ENCODE data around the gene PRKCQ.
A peak's percentile ranks its signal among the peaks of the same experiment; 100 is the strongest.

PRKCQ gene

DNA sequence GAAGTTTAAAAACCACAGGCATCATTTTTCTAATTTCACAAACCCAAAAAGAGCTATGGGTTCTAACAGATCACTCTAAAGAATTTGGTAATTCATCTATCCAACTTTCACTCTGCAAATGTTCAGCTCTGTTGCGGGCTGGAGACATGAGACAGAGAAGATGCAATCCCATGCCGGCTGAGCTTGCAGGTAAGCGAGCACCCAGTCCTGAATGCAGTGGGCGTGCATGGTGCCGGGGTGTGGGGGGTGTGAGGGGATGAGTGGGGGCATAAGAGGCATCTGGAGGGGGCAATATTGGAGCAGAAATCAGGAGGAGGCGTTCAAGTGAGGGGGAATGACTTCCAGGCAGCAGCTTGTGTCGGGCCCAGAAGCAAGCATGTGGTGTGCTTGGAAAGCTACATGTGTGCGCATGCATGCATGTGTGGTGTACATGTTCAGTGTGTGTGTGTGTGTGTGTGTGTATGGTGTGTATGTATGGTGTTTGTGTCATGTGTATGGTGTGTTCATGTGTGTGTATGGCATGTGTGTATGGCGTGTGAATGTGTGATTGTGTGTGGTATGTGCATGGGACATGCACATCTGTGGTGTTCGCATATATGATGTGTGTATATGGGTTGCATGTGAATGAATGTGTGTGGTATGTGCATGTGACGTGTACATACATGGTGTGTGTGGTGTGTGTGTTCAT is 172.9 kb downstream of the PRKCQ start:
- Histone ChIP-seq H3K79me2 (ENCODE audit: insufficient read depth, low read length) (no peaks in the 10 kb centered on the region), H3K4me3 (ENCODE audit: insufficient read depth, low read length, poor library complexity, severe bottlenecking) (no peak overlapping the region), H4K20me1 (ENCODE audit: low read depth, low read length) (no peaks in the 10 kb centered on the region), H3K9me3 (ENCODE audit: insufficient read depth, low read length) (no peaks in the 10 kb centered on the region), H2AFZ (ENCODE audit: low read depth, low read length, severe bottlenecking) (no peak overlapping the region), H3K4me2 (ENCODE audit: low read depth, low read length, poor library complexity, severe bottlenecking) (no peak overlapping the region), H3K27ac (ENCODE audit: low read depth, low read length) (no peak overlapping the region), H3K9ac (ENCODE audit: low read length) (no peak overlapping the region), H3K9me2 (replicated peaks; ENCODE audit: insufficient read depth, low read length) (no peaks in the 10 kb centered on the region), H3F3A (ENCODE audit: insufficient read depth) (no peaks in the 10 kb centered on the region), H3K27me3 (ENCODE audit: low read length) (no peaks in the 10 kb centered on the region), H3K36me3 (ENCODE audit: low read length) (no peaks in the 10 kb centered on the region)
- TF ChIP-seq EZH2phosphoT487 (conservative IDR thresholded peaks at IDR 0.05; ENCODE audit: low read length): no peak
- TF ChIP-seq, protein P1, sequence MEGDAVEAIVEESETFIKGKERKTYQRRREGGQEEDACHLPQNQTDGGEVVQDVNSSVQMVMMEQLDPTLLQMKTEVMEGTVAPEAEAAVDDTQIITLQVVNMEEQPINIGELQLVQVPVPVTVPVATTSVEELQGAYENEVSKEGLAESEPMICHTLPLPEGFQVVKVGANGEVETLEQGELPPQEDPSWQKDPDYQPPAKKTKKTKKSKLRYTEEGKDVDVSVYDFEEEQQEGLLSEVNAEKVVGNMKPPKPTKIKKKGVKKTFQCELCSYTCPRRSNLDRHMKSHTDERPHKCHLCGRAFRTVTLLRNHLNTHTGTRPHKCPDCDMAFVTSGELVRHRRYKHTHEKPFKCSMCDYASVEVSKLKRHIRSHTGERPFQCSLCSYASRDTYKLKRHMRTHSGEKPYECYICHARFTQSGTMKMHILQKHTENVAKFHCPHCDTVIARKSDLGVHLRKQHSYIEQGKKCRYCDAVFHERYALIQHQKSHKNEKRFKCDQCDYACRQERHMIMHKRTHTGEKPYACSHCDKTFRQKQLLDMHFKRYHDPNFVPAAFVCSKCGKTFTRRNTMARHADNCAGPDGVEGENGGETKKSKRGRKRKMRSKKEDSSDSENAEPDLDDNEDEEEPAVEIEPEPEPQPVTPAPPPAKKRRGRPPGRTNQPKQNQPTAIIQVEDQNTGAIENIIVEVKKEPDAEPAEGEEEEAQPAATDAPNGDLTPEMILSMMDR (IDR thresholded peaks at IDR 0.05; ENCODE audit: insufficient read depth, low read length, poor library complexity, severe bottlenecking): no peak

DNA sequence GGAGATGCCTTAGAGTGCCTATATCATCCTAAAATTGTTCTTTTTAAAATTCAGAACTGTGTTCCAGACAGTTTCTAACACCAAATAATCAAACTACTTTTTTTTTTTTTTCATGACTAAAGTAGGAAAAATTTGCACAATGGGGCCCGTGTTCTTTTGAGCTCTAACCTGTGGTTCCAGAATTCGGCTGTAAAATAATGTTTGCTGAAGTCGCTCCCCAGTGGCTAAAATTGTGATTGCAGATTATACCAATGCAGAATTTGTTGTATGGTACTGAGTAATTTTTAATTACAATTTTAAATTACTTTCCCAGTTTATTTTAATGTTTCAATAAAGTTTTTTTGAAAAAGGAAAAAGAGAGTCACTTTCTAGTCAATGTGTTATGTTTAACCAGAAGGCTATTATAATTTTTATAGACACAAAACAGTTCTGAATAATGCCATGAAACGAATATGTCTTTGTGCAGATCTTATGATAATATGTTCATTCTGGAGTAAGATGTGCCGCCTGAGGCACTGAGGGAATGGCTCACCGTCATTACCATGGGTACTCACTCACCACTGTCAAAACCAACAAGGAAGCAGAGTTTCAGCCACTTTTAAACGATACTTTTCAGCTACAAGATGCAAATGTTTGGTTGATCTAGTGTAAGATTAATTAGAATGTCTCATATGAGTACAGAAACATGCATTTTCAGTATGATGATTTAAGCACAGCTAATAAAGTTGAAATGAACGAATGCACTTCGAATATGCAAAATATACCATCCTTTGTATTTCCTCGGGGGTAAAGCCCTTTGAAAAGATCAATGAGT is 173.6 kb downstream of the PRKCQ start:
- no peaks in the 10 kb centered on the region for H3K9me2 ChIP-seq (replicated peaks; ENCODE audit: insufficient read depth, low read length)
- H3K36me3 ChIP-seq (ENCODE audit: low read length): no peaks in the 10 kb centered on the region
- no peak overlapping the region for H3K27ac ChIP-seq (ENCODE audit: low read depth, low read length)
- no peaks in the 10 kb centered on the region for H3K9me3 ChIP-seq (ENCODE audit: insufficient read depth, low read length)
- no peak overlapping the region for H3K4me3 ChIP-seq (ENCODE audit: insufficient read depth, low read length, poor library complexity, severe bottlenecking)
- no peaks in the 10 kb centered on the region for H3K27me3 ChIP-seq (ENCODE audit: low read length)
- H2AFZ ChIP-seq (ENCODE audit: low read depth, low read length, severe bottlenecking): no peak overlapping the region
- H3K9ac ChIP-seq (ENCODE audit: low read length): no peak overlapping the region
- no peak for TF ChIP-seq EZH2phosphoT487 (conservative IDR thresholded peaks at IDR 0.05; ENCODE audit: low read length)
- TF ChIP-seq, protein P1 (IDR thresholded peaks at IDR 0.05; ENCODE audit: insufficient read depth, low read length, poor library complexity, severe bottlenecking): peak; percentile 50
- no peaks in the 10 kb centered on the region for H3F3A ChIP-seq (ENCODE audit: insufficient read depth)
- H3K79me2 ChIP-seq (ENCODE audit: insufficient read depth, low read length): no peaks in the 10 kb centered on the region
- H3K4me2 ChIP-seq (ENCODE audit: low read depth, low read length, poor library complexity, severe bottlenecking): no peak overlapping the region
- no peaks in the 10 kb centered on the region for H4K20me1 ChIP-seq (ENCODE audit: low read depth, low read length)

DNA sequence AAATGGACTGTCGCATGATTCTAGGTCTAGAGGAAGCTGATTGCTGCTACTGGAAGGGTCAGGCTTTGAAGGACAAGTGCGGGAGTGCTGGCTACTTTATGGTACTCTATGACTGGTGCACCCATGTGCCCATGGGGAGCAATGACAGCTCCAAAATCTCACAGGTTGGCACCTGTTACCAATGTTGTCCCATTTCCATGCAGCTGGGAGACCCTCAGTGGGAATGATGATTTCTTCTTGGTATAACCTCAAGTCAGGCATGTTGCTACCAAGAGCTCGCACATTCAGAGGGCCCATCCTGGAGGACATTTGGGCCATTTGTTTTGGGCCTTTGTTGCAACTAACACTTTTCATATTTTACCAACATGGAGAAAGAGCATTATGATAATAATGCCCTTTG is 174.4 kb downstream of the PRKCQ start:
- H3K79me2 ChIP-seq (ENCODE audit: insufficient read depth, low read length): no peaks in the 10 kb centered on the region
- no peak for TF ChIP-seq EZH2phosphoT487 (conservative IDR thresholded peaks at IDR 0.05; ENCODE audit: low read length)
- TF ChIP-seq, protein P1 (IDR thresholded peaks at IDR 0.05; ENCODE audit: insufficient read depth, low read length, poor library complexity, severe bottlenecking): no peak
- H3K27me3 ChIP-seq (ENCODE audit: low read length): no peaks in the 10 kb centered on the region
- no peak overlapping the region for H3K9ac ChIP-seq (ENCODE audit: low read length)
- H3K27ac ChIP-seq (ENCODE audit: low read depth, low read length): no peak overlapping the region
- H2AFZ ChIP-seq (ENCODE audit: low read depth, low read length, severe bottlenecking): no peak overlapping the region
- H4K20me1 ChIP-seq (ENCODE audit: low read depth, low read length): no peaks in the 10 kb centered on the region
- no peaks in the 10 kb centered on the region for H3F3A ChIP-seq (ENCODE audit: insufficient read depth)
- H3K36me3 ChIP-seq (ENCODE audit: low read length): no peaks in the 10 kb centered on the region
- H3K4me2 ChIP-seq (ENCODE audit: low read depth, low read length, poor library complexity, severe bottlenecking): no peak overlapping the region
- no peaks in the 10 kb centered on the region for H3K9me3 ChIP-seq (ENCODE audit: insufficient read depth, low read length)
- no peaks in the 10 kb centered on the region for H3K9me2 ChIP-seq (replicated peaks; ENCODE audit: insufficient read depth, low read length)
- H3K4me3 ChIP-seq (ENCODE audit: insufficient read depth, low read length, poor library complexity, severe bottlenecking): no peak overlapping the region
